OCI-M1 (cell line): Measurements from ENCODE around the gene EHBP1.

ENCODE experiments used
- DNase-seq: peaks from one replicate; lab custom pipeline; 2025; lab: John Stamatoyannopoulos, UW

The EHBP1 gene

DNA sequence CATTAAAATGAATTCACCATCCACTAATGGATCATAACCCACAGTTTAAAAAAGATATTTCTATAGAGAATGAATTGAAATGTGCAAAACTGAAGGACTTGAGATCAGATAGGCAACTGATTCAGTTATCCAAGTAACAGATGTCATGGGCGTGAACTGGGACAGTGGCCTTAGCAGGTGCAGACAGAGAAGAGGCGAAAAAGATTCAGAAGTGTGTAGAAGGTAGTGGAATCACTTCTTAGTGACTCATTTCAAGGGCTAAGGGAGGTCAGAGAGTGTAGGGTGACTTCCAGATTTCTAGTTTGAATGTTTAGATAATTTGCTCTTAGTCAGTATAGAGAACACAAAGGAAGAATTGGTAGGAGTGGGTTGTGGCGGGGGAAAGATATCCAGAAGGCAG lies 79.7 kb downstream of the EHBP1 start:
- DNase-seq, result no peak

- DNase-seq, result no peak
Measured at GRCh38 chr2:62785810-62786597, 80.5 kb downstream of the EHBP1 start.

- DNase-seq, result peak; percentile 55
Measured at GRCh38 chr2:62787386-62787785, 81.9 kb downstream of the EHBP1 start.

DNA sequence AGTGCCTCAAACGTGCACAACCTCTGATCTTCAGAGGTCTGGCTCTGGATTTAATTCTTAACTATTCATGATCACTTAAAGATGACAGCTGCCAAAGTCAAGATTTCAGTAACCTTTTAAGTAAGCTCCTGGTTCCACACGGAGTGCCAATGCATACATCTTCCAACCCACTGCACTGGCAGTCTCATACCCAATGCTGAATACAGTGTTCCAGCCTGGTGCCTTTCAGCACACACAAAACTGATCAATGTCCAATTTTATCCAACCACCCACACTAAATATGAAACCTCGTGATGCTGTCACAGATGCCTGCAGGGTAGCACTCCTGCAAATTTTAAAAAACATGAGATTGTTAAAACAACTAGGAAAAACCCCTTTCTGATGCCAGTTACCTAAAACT lies 84.0 kb downstream of the EHBP1 start:
- no peak for DNase-seq

GRCh38 chr2:62789918-62790317 lies 84.4 kb downstream of the EHBP1 start:
- DNase-seq, result no peak

GRCh38 chr2:62792408-62792807 lies 86.9 kb downstream of the EHBP1 start:
- no peak for DNase-seq

- DNase-seq, result no peak
Measured at GRCh38 chr2:62793213-62793612, 87.7 kb downstream of the EHBP1 start.

- DNase-seq, result no peak
Measured at GRCh38 chr2:62794791-62795190, 89.3 kb downstream of the EHBP1 start.

- no peak for DNase-seq
Measured at GRCh38 chr2:62795341-62795740, 89.8 kb downstream of the EHBP1 start.

DNA sequence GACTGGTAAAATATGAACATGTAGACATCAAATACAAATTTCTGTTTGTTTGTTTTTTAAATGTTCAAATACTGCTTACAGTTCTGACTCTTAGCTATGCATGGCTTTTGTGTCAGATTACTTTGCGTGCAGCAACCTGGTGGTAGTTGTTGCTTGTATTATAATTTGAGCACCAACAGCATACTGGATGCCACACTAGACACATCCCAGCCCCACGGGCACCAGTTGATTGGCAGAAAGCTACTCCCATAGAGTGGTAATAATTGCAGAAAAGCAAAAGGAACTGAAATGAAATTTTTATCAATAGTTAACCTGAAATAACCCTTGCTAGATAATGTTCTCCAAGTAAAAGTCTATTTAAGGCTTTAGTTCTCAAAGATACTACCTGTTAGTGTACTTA lies 91.6 kb downstream of the EHBP1 start:
- DNase-seq, result no peak

DNA sequence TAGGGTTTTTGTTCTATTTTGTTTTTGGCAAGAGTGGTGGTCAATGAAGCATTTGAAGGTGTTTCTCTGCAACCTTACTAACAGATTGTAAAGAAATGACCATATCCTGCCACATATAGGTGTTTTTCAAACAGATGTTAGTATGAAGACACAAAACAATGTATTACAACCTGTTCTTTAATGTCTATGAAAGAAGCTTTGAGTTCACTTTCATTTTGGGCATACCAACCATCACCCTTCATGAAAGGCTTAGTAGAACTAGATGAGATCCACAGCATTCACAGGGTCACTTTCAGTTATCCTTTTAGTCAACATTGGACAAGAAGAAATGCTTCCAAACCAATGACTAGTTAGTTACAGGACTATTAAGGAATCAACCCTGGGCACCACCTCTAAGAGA lies 95.1 kb downstream of the EHBP1 start:
- DNase-seq, result peak; percentile 26

GRCh38 chr2:62801110-62801509 lies 95.6 kb downstream of the EHBP1 start:
- DNase-seq, result peak; percentile 26

GRCh38 chr2:62801814-62802523 lies 96.5 kb downstream of the EHBP1 start:
- DNase-seq, result peak; percentile 7

- DNase-seq, result no peak
Measured at GRCh38 chr2:62803961-62804360, 98.4 kb downstream of the EHBP1 start.

GRCh38 chr2:62806231-62806630 lies 100.7 kb downstream of the EHBP1 start:
- DNase-seq, result no peak

GRCh38 chr2:62808554-62808953 lies 103.0 kb downstream of the EHBP1 start:
- no peak for DNase-seq

GRCh38 chr2:62811086-62811485 lies 105.6 kb downstream of the EHBP1 start:
- DNase-seq, result no peak

DNA sequence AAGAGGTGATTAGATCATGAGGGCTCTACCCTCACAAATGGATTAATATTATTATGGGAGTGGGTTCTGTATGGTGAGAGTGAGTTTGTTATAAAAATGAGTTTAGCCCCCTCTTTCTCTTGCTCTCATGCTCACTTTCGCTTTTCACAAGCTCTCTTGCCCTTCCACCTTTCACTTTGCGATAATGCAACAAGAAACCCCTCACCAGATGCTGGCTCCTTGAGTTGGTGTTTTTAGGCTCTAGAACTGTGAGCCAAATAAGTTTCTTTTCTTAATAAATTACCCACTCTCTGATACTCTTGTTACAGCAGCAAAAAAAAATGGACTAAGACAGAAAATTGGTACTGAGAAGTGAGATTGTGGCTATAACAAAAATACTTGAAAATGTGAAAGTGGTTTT lies 106.5 kb downstream of the EHBP1 start:
- no peak for DNase-seq

GRCh38 chr2:62812921-62813825 lies 107.7 kb downstream of the EHBP1 start:
- DNase-seq, result no peak

DNA sequence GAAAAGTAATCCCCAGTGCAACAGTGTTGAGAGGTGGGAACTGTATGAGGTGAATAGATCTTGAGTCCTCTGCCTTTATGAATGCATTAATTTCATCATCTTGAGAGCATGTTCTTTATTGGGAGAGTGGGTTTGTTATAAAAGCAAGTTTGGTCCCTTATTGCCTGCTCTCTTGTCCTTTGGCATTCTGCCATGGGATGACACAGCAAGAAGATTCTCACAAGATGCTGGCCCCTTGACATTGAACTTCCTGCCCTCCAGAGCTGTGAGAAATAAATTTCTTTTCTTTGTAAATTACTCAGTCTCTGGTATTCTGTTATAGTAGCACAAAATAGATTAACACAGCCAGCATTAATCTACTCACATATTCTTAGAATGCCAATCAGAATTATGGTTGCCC lies 108.6 kb downstream of the EHBP1 start:
- peak; percentile 43 for DNase-seq

DNA sequence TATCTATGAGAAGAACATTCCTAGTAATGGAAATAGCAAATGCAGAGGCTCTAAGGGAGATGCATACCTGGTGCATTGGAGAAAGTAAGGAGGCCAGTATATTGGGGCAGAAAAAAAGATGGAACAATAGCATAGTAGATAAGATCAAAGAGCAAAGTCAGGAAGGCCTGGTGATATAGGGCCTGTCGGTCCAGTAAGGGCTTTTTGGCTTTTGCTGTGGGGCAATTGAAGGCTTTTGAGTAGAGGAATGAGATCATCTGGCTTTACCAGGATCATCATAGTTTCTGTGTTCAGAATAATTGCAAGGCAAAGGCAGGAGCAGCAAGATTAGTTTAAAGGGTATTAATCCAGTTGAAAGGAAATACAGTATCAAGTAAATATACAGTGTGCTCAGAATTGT lies 111.8 kb downstream of the EHBP1 start:
- DNase-seq, result no peak

DNA sequence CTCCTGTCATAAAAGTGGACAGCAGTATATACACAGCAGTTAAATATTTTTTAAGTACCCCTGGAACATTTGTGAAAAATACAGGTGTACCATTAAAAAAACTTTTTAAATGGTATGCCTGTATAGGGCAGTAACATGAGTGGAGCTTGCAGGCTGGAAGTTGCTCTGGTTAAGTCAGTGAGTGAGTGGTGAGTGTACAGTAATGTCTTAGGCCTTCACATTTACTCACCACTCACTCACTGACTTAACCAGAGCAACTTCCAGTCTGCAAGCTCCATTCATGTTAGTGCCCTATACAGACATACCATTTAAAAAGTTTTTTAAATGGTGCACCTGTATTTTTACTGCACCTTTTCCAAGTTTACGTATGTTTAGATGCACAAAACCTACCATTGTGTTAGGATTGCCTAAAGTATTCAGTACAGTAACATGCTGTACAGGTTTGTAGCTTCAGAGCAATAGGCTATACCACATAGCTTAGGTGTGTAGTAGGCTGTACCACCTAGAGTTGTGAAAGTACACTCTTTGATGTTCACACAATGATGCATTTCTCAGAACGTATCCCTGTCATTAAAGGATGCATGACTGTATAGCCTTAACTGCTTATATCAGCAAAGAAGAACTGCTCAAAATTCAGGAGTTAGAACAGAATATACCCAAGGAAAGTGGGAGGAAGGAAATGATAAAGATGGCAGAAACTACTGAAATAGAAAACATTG lies 112.6 kb downstream of the EHBP1 start:
- DNase-seq, result no peak
